ELR (cell line): ENCODE data around the gene SPATA4.
"Not testable (repeated sequence)": the region's sequence is repeated elsewhere in the genome, so short reads cannot be mapped to it uniquely, and the experiment has no call there.

ENCODE experiments used
- DNase-seq: peaks from one replicate; pipeline ENCODE4 v3.0.0-alpha.2; 2015; ENCODE audit warnings: low read depth

The SPATA4 gene

GRCh38 chr4:176195184-176195978, at the start of gene SPATA4:
Gene SPATA4 (minus strand): TSS chr4:176195585. CDS start chr4:176195562, 23 bp downstream.
- DNase-seq, result peak; percentile 92

- DNase-seq, result no peak
These were observed 47.5 kb upstream of the SPATA4 start for GRCh38 chr4:176242764-176243347.

GRCh38 chr4:176241703-176242102, 46.3 kb upstream of the SPATA4 start:
- DNase-seq, result no peak

GRCh38 chr4:176238826-176239225, 43.4 kb upstream of the SPATA4 start:
- peak; percentile 37 for DNase-seq

- DNase-seq, result no peak
These were observed 42.8 kb upstream of the SPATA4 start for GRCh38 chr4:176238157-176238610.

- DNase-seq, result peak; percentile 43
These were observed 41.6 kb upstream of the SPATA4 start for GRCh38 chr4:176236946-176237345.

- no peak for DNase-seq
These were observed 35.5 kb upstream of the SPATA4 start for GRCh38 chr4:176230836-176231235.

- no peak for DNase-seq
These were observed 34.3 kb upstream of the SPATA4 start for GRCh38 chr4:176229645-176230044.

GRCh38 chr4:176226736-176227135, 31.4 kb upstream of the SPATA4 start:
- no peak for DNase-seq

GRCh38 chr4:176223561-176223960, 28.2 kb upstream of the SPATA4 start:
- DNase-seq, result no peak

GRCh38 chr4:176222149-176222548, 26.8 kb upstream of the SPATA4 start:
- DNase-seq, result no peak

GRCh38 chr4:176217510-176217909, 22.1 kb upstream of the SPATA4 start:
- DNase-seq, result no peak

- not testable (repeated sequence) for DNase-seq
These were observed 17.0 kb upstream of the SPATA4 start for GRCh38 chr4:176212351-176212750.

GRCh38 chr4:176210579-176211296, 15.4 kb upstream of the SPATA4 start:
- no peak for DNase-seq

- no peak for DNase-seq
These were observed 14.7 kb upstream of the SPATA4 start for GRCh38 chr4:176210101-176210500.

GRCh38 chr4:176209535-176209934, 14.2 kb upstream of the SPATA4 start:
- DNase-seq, result no peak

GRCh38 chr4:176207839-176208238, 12.5 kb upstream of the SPATA4 start:
- DNase-seq, result no peak

- DNase-seq, result no peak
These were observed 9.9 kb upstream of the SPATA4 start for GRCh38 chr4:176205299-176205698.

- DNase-seq, result no peak
These were observed 3.0 kb upstream of the SPATA4 start for GRCh38 chr4:176198316-176198903.

- DNase-seq, result peak; percentile 95
These were observed 1.4 kb downstream of the SPATA4 start for GRCh38 chr4:176193938-176194337.

- DNase-seq, result peak; percentile 73
These were observed 2.3 kb downstream of the SPATA4 start for GRCh38 chr4:176193126-176193525.

GRCh38 chr4:176191974-176192373, 3.4 kb downstream of the SPATA4 start:
- DNase-seq, result peak; percentile 61
